Left ventricle myocardium inferior (tissue), 1 donor: ENCODE results near the gene SHC4. TPM values are rescaled to one million over a fixed set of nuclear protein-coding genes. Genes with fewer than 3 reads are reported as not detected.

Experiments used
- DNase-seq: peaks from one replicate; pipeline ENCODE4 v3.0.0-alpha.2; 2020
- H3K27ac ChIP-seq: fragments of 200-600 bp; replicated peaks from 2 replicates; pipeline ENCODE4 v1.8.0; 2021
- H3K27me3 ChIP-seq: fragments of 200-600 bp; 2 replicates; pipeline ENCODE4 v1.8.0; 2021; ENCODE audit warnings: low read depth
- H3K36me3 ChIP-seq: fragments of 200-600 bp; 2 replicates; pipeline ENCODE4 v1.8.0; 2021
- H3K4me1 ChIP-seq: fragments of 200-600 bp; 2 replicates; pipeline ENCODE4 v1.8.0; 2021
- H3K4me3 ChIP-seq: fragments of 200-600 bp; 2 replicates; pipeline ENCODE4 v1.8.0; 2021; ENCODE audit warnings: mild to moderate bottlenecking, moderate library complexity
- H3K9me3 ChIP-seq: fragments of 200-600 bp; replicated peaks from 2 replicates; pipeline ENCODE4 v1.8.0; 2021
- intact Hi-C: fragments of 100-400 bp; cut with micrococcal nuclease; formaldehyde crosslinking; loops from one replicate; pipeline ENCODE4 v1.11.0; 2022
- total RNA-seq: library from RNA; stranded (reverse); fragmentation: NEBNext Ultra II Directional; extraction: Animal tissue kit (Norgen Biotek cat#: 25700); gene quantifications from one replicate; pipeline ENCODE4 v1.2.1, GENCODE V29; 2021
- TF ChIP-seq, protein P1 (sequence below): fragments of 200-600 bp; IDR thresholded peaks from 2 replicates; pipeline ENCODE4 v1.8.0; 2021; ENCODE audit warnings: antibody characterized with exemption, mild to moderate bottlenecking, borderline replicate concordance
- donor health status: DM: no; HTN: yes; CAD: no; lungs with severe emphysema.

The SHC4 gene
- total RNA-seq, 1 donor from 2014 or later, result 3.3 TPM

DNA sequence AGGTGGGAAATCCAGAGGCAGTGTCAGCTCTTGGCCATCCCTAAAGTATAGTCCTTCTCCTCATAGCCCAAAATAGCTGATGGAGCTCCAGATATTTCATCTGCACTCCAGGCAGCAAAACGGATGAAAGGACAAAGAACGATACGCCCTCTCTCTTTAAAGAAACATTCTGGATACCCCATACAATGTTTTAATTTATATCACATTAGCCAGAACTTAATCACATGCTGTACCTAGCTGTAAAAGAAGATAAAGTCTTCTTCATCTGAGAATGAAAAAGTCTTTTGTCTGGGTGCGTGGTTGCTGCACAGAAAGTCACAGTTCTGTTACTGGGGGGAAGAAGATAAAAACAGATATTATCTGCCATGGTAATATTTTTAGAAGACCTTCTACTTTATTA is 4.3 kb upstream of the SHC4 start:
- Histone ChIP-seq H3K9me3 (no peaks in the 10 kb centered on the region), H3K4me1 (peaks cover 18% of the 10 kb centered on the region), H3K27ac (no peak overlapping the region), H3K4me3 (no peak overlapping the region), H3K36me3 (no peaks in the 10 kb centered on the region), H3K27me3 (no peaks in the 10 kb centered on the region)
- TF ChIP-seq, protein P1, sequence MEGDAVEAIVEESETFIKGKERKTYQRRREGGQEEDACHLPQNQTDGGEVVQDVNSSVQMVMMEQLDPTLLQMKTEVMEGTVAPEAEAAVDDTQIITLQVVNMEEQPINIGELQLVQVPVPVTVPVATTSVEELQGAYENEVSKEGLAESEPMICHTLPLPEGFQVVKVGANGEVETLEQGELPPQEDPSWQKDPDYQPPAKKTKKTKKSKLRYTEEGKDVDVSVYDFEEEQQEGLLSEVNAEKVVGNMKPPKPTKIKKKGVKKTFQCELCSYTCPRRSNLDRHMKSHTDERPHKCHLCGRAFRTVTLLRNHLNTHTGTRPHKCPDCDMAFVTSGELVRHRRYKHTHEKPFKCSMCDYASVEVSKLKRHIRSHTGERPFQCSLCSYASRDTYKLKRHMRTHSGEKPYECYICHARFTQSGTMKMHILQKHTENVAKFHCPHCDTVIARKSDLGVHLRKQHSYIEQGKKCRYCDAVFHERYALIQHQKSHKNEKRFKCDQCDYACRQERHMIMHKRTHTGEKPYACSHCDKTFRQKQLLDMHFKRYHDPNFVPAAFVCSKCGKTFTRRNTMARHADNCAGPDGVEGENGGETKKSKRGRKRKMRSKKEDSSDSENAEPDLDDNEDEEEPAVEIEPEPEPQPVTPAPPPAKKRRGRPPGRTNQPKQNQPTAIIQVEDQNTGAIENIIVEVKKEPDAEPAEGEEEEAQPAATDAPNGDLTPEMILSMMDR, result no peak
- intact Hi-C loops, result loop anchor here (10.0 kb wide), 1 partner anchor 93 kb away; the partner anchor contains the start of gene EID1
- DNase-seq, result no peak

DNA sequence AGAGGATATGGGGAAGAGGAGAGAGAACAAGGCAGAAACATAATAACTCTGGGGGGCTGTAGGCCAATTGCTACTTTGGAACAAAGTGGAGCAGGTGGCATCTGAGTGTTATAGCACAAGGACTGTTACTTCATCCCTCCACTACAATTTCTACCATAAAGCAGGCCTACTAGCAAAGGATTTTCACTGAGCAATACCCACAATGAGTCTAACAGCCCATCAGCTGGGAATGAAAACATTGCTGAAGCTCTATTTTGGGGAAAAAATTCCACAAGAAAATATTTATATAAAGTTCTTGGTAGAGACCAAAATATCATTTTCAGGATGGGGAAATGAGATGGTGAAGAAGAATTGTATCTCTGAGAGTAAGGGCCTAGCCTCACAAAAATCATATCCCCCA is 3.6 kb upstream of the SHC4 start:
- intact Hi-C loops, result loop anchor here (10.0 kb wide), 1 partner anchor 93 kb away; the partner anchor contains the start of gene EID1
- peaks cover 25% of the 10 kb centered on the region for H3K4me1 ChIP-seq
- DNase-seq, result no peak
- no peak overlapping the region for H3K4me3 ChIP-seq
- H3K36me3 ChIP-seq, result no peaks in the 10 kb centered on the region
- no peaks in the 10 kb centered on the region for H3K27me3 ChIP-seq
- H3K27ac ChIP-seq, result no peak overlapping the region
- TF ChIP-seq, protein P1, result no peak
- no peaks in the 10 kb centered on the region for H3K9me3 ChIP-seq

DNA sequence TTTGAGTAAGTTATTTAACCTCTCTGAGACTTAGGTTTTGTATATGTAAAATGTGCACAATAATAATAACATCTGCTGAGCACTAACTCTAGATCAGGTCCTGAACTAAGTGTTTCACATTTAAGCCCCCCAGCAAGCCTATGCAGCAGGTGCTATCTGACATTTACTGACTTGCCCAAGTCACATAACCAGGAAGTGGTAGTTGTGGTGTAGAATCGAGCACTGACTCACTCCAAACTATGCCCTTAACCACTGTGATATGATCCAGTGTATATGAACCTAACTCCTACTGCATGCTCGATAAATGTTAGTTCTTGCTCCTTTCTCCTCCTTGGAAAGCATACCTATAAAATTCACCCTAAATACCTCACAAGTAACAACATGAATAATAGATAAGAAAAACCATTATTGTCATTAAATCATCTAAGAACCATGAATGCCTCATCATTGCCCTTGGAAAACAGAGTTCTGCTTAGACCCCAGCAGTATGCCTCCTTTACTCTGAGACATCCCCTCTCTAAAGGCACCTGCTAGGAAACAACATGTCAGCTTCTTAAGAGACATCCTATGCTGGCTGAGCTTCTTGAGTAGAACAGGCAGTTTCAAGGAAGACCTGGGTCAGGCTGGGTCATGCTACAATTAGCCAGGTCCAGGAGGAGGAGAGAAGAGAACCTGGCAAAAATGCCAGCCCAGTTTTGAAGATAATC is 3.0 kb upstream of the SHC4 start:
- no peak for DNase-seq
- H3K27ac ChIP-seq, result no peak overlapping the region
- H3K4me1 ChIP-seq, result peaks cover 28% of the 10 kb centered on the region
- intact Hi-C loops, result loop anchor here (10.0 kb wide), 1 partner anchor 92 kb away; the partner anchor contains the start of gene EID1
- H3K9me3 ChIP-seq, result no peaks in the 10 kb centered on the region
- no peaks in the 10 kb centered on the region for H3K36me3 ChIP-seq
- no peak overlapping the region for H3K4me3 ChIP-seq
- TF ChIP-seq, protein P1, result no peak
- no peaks in the 10 kb centered on the region for H3K27me3 ChIP-seq

DNA sequence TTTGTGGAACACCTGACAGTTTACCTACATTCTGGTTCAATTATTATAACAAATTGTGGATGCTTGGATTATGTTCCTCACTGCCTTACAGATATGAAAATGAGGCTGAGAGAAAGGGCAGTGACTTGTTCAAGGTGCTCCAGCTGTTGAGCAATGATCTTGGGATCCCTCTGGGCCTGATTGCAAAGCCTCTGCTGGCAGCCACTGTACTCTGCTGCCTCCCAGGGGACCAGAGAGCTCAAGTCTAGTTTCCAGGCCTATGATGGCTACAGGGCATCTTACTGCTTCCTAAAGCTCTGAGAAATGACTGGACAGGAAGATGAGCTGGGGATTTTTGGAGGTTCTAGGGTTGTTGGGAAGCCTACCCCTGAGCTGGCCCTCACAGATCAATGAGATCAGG is 2.3 kb upstream of the SHC4 start:
- Histone ChIP-seq H3K36me3 (no peaks in the 10 kb centered on the region), H3K9me3 (no peaks in the 10 kb centered on the region), H3K4me3 (no peak overlapping the region), H3K27me3 (no peaks in the 10 kb centered on the region), H3K4me1 (peaks cover 28% of the 10 kb centered on the region), H3K27ac (no peak overlapping the region)
- DNase-seq, result no peak
- TF ChIP-seq, protein P1, result no peak
- intact Hi-C loops, result loop anchor here (10.0 kb wide), 1 partner anchor 91 kb away; the partner anchor contains the start of gene EID1

DNA sequence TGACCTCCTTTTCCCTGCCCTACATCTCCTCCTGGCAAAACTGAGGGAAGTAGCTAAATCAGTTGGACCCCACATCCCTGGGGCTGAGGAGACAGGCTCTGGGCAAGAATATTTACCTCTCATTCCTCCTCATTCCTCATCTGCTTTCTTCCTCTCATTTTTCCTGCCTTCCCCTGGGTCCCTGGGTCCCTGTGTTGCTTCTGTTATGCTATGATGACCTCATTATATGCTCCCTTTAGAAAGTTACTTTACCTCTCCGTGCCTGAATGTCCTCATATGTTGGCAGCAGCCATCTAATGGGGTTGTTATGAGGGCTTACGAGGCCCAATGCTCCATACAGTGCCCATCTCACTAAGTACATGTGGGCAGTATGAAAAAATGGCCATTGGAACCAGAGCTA is 1.2 kb upstream of the SHC4 start:
- Histone ChIP-seq H3K36me3 (no peaks in the 10 kb centered on the region), H3K4me3 (no peak overlapping the region), H3K4me1 (peaks cover 28% of the 10 kb centered on the region), H3K27ac (no peak overlapping the region), H3K27me3 (no peaks in the 10 kb centered on the region), H3K9me3 (no peaks in the 10 kb centered on the region)
- TF ChIP-seq, protein P1, result no peak
- intact Hi-C loops, result loop anchor here (10.0 kb wide), 1 partner anchor 90 kb away; the partner anchor contains the start of gene EID1
- no peak for DNase-seq
